ENCODE data around the gene SLC38A6.
"Not testable (repeated sequence)": the region's sequence is repeated elsewhere in the genome, so short reads cannot be mapped to it uniquely, and the experiment has no call there.

SLC38A6 gene

GRCh38 chr14:61064210-61064609, 83.2 kb downstream of the SLC38A6 start:
- Mint-ChIP-seq H3K4me1 (no peaks in the 10 kb centered on the region), H3K27ac (no peak overlapping the region), H3K27me3 (no peaks in the 10 kb centered on the region), H3K9me3 (no peaks in the 10 kb centered on the region), H3K4me3 (no peak overlapping the region), H3K36me3 (peaks cover 12% of the 10 kb centered on the region)
- no peak for ATAC-seq

GRCh38 chr14:61064856-61065255, 83.8 kb downstream of the SLC38A6 start:
- Mint-ChIP-seq H3K4me1 (no peaks in the 10 kb centered on the region), H3K9me3 (no peaks in the 10 kb centered on the region)

DNA sequence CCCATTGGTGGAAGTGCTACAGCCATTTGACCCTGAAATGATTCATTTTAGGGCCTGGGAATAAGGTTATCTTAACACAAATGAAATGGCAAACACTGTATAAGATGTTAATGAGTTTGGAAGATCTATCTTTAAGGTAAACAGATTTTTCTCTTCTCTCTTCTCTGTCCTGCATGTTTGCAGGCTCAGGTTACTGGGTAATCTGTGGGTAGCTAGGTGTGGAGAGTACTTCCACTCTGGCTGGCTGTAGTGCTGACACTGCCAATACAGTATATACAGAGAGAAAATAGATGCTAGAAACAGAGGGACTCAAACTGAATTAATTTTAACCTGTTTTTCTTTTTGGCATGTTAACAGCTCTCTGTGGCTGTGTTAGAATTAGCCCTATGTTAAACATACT, 84.6 kb downstream of the SLC38A6 start:
- Mint-ChIP-seq H3K27ac (no peak overlapping the region), H3K4me1 (no peaks in the 10 kb centered on the region), H3K4me3 (no peak overlapping the region), H3K36me3 (peaks cover 24% of the 10 kb centered on the region), H3K27me3 (no peaks in the 10 kb centered on the region), H3K9me3 (no peaks in the 10 kb centered on the region)
- no peak for ATAC-seq

More at GRCh38 chr14:61064856-61065255, 83.8 kb downstream of the SLC38A6 start:
- Mint-ChIP-seq H3K27me3 (no peaks in the 10 kb centered on the region), H3K36me3 (peaks cover 19% of the 10 kb centered on the region), H3K4me3 (no peak overlapping the region), H3K27ac (no peak overlapping the region)
- ATAC-seq = no peak

DNA sequence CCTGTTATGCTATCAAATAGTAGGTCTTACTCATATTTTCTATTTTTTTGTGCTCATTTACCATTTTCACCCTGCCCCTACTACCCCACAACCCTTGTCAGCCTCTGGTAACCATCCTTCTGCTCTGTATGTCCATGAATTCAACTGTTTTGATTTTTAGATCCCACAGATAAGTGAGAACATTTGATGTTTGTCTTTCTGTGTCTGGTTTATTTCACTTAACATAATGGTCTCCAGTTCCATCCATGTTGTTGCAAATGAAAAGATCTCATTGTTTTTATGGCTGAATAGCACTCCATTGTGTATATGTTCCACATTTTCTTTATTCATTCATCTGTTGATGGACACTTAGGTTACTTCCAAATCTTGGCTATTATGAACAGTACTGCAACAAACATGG, 91.4 kb downstream of the SLC38A6 start:
- H3K4me1 Mint-ChIP-seq = peaks cover 12% of the 10 kb centered on the region
- H3K4me3 Mint-ChIP-seq, H3K9me3 Mint-ChIP-seq, H3K27me3 Mint-ChIP-seq, H3K27ac Mint-ChIP-seq, ATAC-seq: not testable (repeated sequence)
- peaks cover 18% of the 10 kb centered on the region for H3K36me3 Mint-ChIP-seq

- no peaks in the 10 kb centered on the region for H3K27me3 Mint-ChIP-seq
- no peak overlapping the region for H3K4me3 Mint-ChIP-seq
- no peak overlapping the region for H3K27ac Mint-ChIP-seq
- no peak for ATAC-seq
- H3K4me1 Mint-ChIP-seq = peaks cover 15% of the 10 kb centered on the region
- no peaks in the 10 kb centered on the region for H3K9me3 Mint-ChIP-seq
- peaks cover 19% of the 10 kb centered on the region for H3K36me3 Mint-ChIP-seq
Observed at GRCh38 chr14:61074852-61075251, 93.8 kb downstream of the SLC38A6 start.

DNA sequence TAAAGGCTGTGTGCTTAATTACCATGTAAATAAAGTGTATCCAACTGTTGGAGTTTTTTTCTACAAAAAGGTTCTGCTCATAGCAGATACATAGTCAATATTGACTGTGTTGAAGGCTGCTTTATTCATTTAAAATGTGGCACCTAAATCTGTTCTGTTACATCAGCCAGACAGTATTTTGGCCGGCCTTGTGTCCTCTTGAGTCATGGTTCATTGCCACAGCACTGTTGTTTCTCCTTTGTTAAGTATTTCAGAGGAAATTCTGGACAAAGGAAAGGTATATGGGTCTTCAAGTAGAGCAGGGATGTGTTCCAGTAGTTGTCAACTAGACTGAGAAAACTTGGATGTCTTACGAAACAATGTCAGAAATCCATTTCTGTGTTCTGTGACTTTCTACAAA, 95.5 kb downstream of the SLC38A6 start:
- no peak for ATAC-seq
- Mint-ChIP-seq H3K27me3 (no peaks in the 10 kb centered on the region), H3K9me3 (no peaks in the 10 kb centered on the region), H3K36me3 (peaks cover 19% of the 10 kb centered on the region), H3K4me1 (peaks cover 29% of the 10 kb centered on the region), H3K27ac (no peak overlapping the region), H3K4me3 (no peak overlapping the region)

DNA sequence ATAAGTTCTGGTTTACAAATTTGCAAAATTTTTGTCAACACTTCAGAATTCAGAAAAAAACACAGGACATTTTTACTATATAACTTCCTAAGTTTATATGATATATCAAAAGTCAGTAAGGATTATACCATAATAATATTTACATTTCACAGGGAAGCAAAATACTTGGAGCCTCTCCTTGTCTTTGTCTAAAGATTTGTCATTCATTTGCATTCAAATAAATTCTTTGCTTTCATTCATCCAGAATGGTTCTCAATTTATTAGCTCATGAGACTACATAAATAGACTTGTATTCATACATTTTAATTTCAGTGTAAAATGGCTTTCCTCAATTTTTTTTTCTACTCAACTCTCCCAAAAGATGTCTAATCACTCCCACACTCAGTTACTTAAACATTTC, 96.4 kb downstream of the SLC38A6 start:
- H3K4me1 Mint-ChIP-seq = peaks cover 29% of the 10 kb centered on the region
- no peak overlapping the region for H3K27ac Mint-ChIP-seq
- ATAC-seq = no peak
- no peaks in the 10 kb centered on the region for H3K9me3 Mint-ChIP-seq
- H3K4me3 Mint-ChIP-seq = no peak overlapping the region
- H3K27me3 Mint-ChIP-seq = no peaks in the 10 kb centered on the region
- peaks cover 19% of the 10 kb centered on the region for H3K36me3 Mint-ChIP-seq

- no peak for ATAC-seq
- H3K9me3 Mint-ChIP-seq = no peaks in the 10 kb centered on the region
- H3K27ac Mint-ChIP-seq = no peak overlapping the region
- H3K4me1 Mint-ChIP-seq = peaks cover 29% of the 10 kb centered on the region
- no peaks in the 10 kb centered on the region for H3K27me3 Mint-ChIP-seq
- H3K36me3 Mint-ChIP-seq = peaks cover 19% of the 10 kb centered on the region
- H3K4me3 Mint-ChIP-seq = no peak overlapping the region
Observed at GRCh38 chr14:61077951-61078720, 97.1 kb downstream of the SLC38A6 start.

GRCh38 chr14:61080591-61081010, 99.6 kb downstream of the SLC38A6 start:
- ATAC-seq = peak; percentile 89
- Mint-ChIP-seq H3K4me3 (no peak overlapping the region), H3K4me1 (peaks cover 18% of the 10 kb centered on the region), H3K27ac (no peak overlapping the region), H3K27me3 (no peaks in the 10 kb centered on the region), H3K36me3 (peaks cover 37% of the 10 kb centered on the region), H3K9me3 (peaks cover 5% of the 10 kb centered on the region)

DNA sequence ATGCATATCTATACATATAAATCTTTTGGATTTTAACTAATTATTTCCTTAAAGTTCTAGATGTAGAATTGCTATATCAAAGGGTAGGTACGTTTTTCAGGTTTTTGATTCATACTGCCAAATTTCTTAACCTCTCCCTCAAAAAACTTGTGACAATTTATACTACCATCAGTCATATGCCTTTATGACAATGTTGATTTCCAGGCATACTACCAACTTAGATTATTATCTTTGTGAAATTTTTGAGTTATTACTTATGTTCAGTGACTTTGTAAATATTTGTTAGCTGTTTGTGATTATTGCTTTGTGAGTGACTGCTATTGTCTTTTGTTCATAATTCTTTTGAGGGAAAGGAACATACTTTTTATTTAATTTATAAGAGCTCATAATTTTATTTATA, 107.0 kb downstream of the SLC38A6 start:
- H3K4me3 Mint-ChIP-seq = no peak overlapping the region
- peaks cover 16% of the 10 kb centered on the region for H3K4me1 Mint-ChIP-seq
- ATAC-seq = no peak
- peaks cover 28% of the 10 kb centered on the region for H3K36me3 Mint-ChIP-seq
- H3K27me3 Mint-ChIP-seq = no peaks in the 10 kb centered on the region
- H3K27ac Mint-ChIP-seq = no peak overlapping the region
- peaks cover 7% of the 10 kb centered on the region for H3K9me3 Mint-ChIP-seq

DNA sequence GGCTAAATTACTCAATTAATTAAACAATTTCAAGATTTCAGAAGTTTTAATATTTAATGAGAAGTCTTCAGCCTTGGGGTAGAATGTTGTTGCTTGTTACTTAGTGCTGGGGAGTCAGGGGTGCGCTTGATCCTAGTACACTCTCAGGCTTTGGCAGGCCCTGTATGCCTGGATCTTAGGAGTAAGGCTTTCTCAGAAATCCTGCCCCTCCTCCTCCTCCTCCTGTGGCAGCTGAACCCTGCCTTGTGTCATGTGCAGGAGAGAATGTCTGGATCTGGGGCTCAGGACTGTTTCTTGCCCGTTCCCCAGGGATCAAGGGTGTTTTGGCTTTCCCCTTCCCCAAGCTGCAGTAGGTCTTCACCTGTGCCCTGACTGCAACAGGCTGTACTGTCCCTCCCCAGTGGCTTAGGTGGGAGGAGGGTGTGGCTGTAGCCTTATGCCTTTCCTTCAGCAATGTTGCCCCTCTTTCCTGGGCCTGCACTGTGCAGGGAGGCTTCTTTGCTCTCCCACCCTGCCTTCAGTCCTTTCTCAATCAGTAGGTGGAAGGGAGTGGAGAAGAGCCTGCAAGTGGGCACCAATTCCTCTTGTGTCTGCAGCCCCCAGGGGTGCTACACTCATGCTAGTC, 108.2 kb downstream of the SLC38A6 start:
- no peaks in the 10 kb centered on the region for H3K27me3 Mint-ChIP-seq
- ATAC-seq = peak; percentile 8
- H3K27ac Mint-ChIP-seq = no peak overlapping the region
- peaks cover 7% of the 10 kb centered on the region for H3K9me3 Mint-ChIP-seq
- peaks cover 20% of the 10 kb centered on the region for H3K4me1 Mint-ChIP-seq
- peaks cover 17% of the 10 kb centered on the region for H3K36me3 Mint-ChIP-seq
- H3K4me3 Mint-ChIP-seq = no peak overlapping the region

DNA sequence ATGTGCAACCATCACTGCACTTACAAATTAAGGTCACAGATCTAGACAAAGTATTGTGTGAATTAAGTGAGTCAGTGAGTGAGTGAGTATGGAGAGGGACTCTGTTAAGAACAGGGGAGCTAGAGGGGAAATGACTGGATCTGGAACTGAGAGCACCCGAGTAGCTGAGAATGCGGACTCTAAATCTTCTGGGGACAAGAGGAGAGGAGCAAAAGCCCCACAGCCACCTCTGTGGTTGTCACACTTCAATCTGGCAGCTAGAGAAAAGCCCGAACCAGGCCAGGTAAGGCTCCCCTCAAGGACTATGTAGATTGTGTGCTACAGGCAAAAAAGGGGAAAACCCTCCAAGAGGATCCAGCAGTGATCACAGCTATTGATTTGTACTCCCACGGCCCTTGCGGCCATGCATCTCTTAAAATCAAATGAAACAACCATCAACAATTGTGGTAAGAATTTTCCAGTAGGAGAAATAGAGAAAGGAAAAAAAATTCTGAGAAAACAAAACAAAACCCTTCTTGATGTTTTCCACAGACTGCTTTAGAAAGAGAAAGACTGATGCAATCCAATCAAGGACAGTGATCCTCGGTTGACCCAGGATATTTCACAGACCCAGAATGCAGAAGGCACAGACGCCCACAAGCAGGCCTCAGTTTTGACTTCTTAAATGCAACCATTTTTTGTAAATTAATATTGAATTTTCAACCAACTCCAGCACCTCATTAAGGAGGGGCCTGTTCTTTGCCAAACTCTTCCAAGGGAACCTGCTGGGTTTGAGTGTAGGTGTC, 109.6 kb downstream of the SLC38A6 start:
- ATAC-seq = peak; percentile 79
- H3K4me3 Mint-ChIP-seq = no peak overlapping the region

DNA sequence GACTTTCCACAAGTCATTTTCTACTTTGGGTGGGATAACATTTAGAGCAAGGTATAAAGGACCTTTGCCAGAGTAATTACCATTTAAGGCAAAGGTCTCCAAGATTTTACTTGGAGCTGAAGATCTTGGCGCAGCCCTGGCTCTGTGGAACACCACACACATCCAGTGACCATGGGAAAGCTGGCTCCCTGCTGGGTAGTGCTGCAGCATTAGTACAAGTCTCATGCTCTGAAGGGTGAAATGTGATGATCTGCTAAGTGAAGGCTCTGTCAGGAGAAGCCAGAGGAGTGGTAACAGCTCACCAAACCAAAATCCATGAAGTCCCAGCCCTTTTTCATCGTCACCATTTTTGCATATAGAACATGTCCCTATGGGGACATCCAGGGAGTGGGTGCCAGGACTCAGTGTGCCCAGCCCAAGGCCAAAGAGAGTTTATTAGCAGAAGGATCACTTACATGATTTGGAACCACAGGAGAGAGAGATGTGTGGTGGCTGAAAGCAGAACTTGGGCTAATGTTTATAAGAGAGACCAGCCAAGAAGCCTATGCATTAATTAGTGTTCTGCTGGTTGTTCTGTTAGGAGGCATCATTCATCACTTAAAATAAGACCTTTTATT, 110.7 kb downstream of the SLC38A6 start:
- Mint-ChIP-seq H3K27me3 (no peaks in the 10 kb centered on the region), H3K36me3 (peaks cover 10% of the 10 kb centered on the region), H3K4me3 (no peak overlapping the region), H3K4me1 (peaks cover 25% of the 10 kb centered on the region), H3K27ac (no peak overlapping the region), H3K9me3 (peaks cover 2% of the 10 kb centered on the region)
- no peak for ATAC-seq

More for the DNA sequence above, 109.6 kb downstream of the SLC38A6 start:
- Mint-ChIP-seq H3K36me3 (peaks cover 11% of the 10 kb centered on the region), H3K27me3 (no peaks in the 10 kb centered on the region), H3K4me1 (peaks cover 25% of the 10 kb centered on the region), H3K27ac (no peak overlapping the region), H3K9me3 (peaks cover 1% of the 10 kb centered on the region)

DNA sequence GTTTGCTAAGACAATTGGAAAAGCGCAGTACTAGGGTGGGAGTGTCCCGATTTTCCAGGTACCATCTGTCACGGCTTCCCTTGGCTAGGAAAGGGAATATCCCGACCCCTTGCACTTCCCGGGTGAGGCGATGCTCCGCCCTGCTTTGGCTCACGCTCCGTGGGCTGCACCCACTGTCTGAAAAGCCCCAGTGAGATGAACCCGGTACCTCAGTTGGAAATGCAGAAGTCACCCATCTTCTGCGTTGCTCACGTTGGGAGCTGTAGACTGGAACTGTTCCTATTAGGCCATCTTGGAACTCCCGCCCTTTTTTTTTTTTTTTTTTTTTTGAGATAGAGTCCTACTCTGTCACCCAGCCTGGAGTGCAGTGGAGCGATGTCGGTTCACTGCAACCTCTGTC, 117.1 kb downstream of the SLC38A6 start:
- H3K27me3 Mint-ChIP-seq, H3K4me3 Mint-ChIP-seq, ATAC-seq, H3K27ac Mint-ChIP-seq: not testable (repeated sequence)
- Mint-ChIP-seq H3K36me3 (peaks cover 32% of the 10 kb centered on the region), H3K9me3 (peaks cover 13% of the 10 kb centered on the region), H3K4me1 (peaks cover 20% of the 10 kb centered on the region)

DNA sequence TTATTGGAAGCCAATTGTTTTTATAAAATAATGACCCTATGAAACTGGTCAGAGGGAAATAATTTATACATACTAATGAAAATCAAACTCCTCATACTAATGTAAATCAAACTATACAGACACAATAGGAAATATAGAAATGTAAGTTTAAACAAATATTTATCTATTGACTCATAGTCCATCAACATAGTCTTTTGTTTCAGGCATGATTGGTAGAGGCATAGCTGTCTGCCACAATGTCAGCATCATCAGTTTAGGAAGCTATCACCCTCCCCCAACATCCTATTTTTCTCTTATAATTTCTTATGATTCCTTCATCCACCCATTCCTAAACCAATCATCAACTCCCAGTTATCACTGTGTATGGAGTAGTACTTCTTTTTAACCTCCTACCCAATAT, 117.7 kb downstream of the SLC38A6 start:
- H3K27ac Mint-ChIP-seq = no peak overlapping the region
- peaks cover 32% of the 10 kb centered on the region for H3K36me3 Mint-ChIP-seq
- peaks cover 13% of the 10 kb centered on the region for H3K9me3 Mint-ChIP-seq
- no peak for ATAC-seq
- no peaks in the 10 kb centered on the region for H3K27me3 Mint-ChIP-seq
- H3K4me3 Mint-ChIP-seq = no peak overlapping the region
- peaks cover 26% of the 10 kb centered on the region for H3K4me1 Mint-ChIP-seq

All from stimulated activated memory B cell treated with anti-CD40 and anti-IgM and Interleukin-4, amounts not matched to agents 10 μg/mL and 1 μg/mL and 100 μg/mL, for 72 hours (primary cell).